Keratinocyte (primary cell): ENCODE results near the gene CCL18. TPM values are rescaled to one million over a fixed set of nuclear protein-coding genes. Genes with fewer than 3 reads are reported as not detected.
"Not testable (repeated sequence)": the region's sequence is repeated elsewhere in the genome, so short reads cannot be mapped to it uniquely, and the experiment has no call there.

ENCODE experiments used
- DNase-seq: peaks from one replicate; pipeline ENCODE4 v3.0.0-alpha.2; 2011; ENCODE audit warnings: low read depth, missing footprints, low spot score
- FAIRE-seq: peaks from 2 replicates; lab custom pipeline; 2011; peaks lifted over from hg19 to GRCh38; lab: Jason Lieb, UNC
- H2AFZ ChIP-seq: 2 replicates; pipeline ENCODE4 v1.6.0; 2012; ENCODE audit warnings: low read length, control low read depth, inconsistent platforms; ENCODE audit not compliant: control insufficient read depth
- H3K27ac ChIP-seq: 2 replicates; pipeline ENCODE4 v1.5.1; 2011; ENCODE audit warnings: low read length; ENCODE audit not compliant: control insufficient read depth, insufficient read depth
- H3K27me3 ChIP-seq: 3 replicates; pipeline ENCODE4 v1.6.0; 2011; ENCODE audit warnings: low read length; ENCODE audit not compliant: control insufficient read depth, insufficient read depth; ENCODE audit errors: extremely low read depth
- H3K36me3 ChIP-seq, 2 experiments: 2 replicates in 1 of 2; 3 replicates in 1 of 2; pipeline ENCODE4 v1.5.1; 2011; ENCODE audit warnings: low read length in 2 of 2, mild to moderate bottlenecking in 1 of 2; ENCODE audit not compliant: control insufficient read depth in 2 of 2, insufficient read depth in 2 of 2; ENCODE audit errors: extremely low read depth in 1 of 2
- H3K4me1 ChIP-seq: 3 replicates; pipeline ENCODE4 v1.5.1; 2011; ENCODE audit warnings: low read length; ENCODE audit not compliant: control insufficient read depth, insufficient read depth; ENCODE audit errors: extremely low read depth
- H3K4me2 ChIP-seq: 3 replicates; pipeline ENCODE4 v1.6.0; 2011; ENCODE audit warnings: low read depth, low read length; ENCODE audit not compliant: control insufficient read depth, insufficient read depth; ENCODE audit errors: extremely low read depth
- H3K4me3 ChIP-seq, 3 experiments: fragments of 200-600 bp in 1 of 3; sonication (generic) in 1 of 3; 2 replicates in 2 of 3; 3 replicates in 1 of 3; pipeline ENCODE4 v1.5.1; 2011 to 2016; ENCODE audit warnings: low read length in 3 of 3, mild to moderate bottlenecking in 3 of 3, control low read depth in 2 of 3, inconsistent platforms in 1 of 3, low read depth in 1 of 3, mixed read lengths in 1 of 3, mixed run types in 1 of 3, moderate library complexity in 1 of 3; ENCODE audit not compliant: control insufficient read depth in 2 of 3, insufficient read depth in 2 of 3; ENCODE audit errors: extremely low read depth in 1 of 3
- H3K79me2 ChIP-seq: 2 replicates; pipeline ENCODE4 v1.6.0; 2012; ENCODE audit warnings: low read length; ENCODE audit not compliant: control insufficient read depth, insufficient read depth
- H3K9ac ChIP-seq: 3 replicates; pipeline ENCODE4 v1.6.0; 2011; ENCODE audit warnings: low read length; ENCODE audit not compliant: control insufficient read depth, insufficient read depth; ENCODE audit errors: extremely low read depth
- H3K9me1 ChIP-seq: 3 replicates; pipeline ENCODE4 v1.6.0; 2011; ENCODE audit warnings: low read length; ENCODE audit not compliant: control insufficient read depth, insufficient read depth; ENCODE audit errors: extremely low read depth
- H3K9me3 ChIP-seq: 2 replicates; pipeline ENCODE4 v1.5.1; 2012; ENCODE audit warnings: low read depth, low read length; ENCODE audit not compliant: control insufficient read depth
- H4K20me1 ChIP-seq: 3 replicates; pipeline ENCODE4 v1.6.0; 2011; ENCODE audit warnings: low read length; ENCODE audit not compliant: control insufficient read depth, insufficient read depth; ENCODE audit errors: extremely low read depth
- CTCF ChIP-seq, 3 experiments: IDR thresholded peaks in 1 of 3; conservative IDR thresholded peaks in 1 of 3; optimal IDR thresholded peaks in 1 of 3; 2 replicates in 2 of 3; 3 replicates in 1 of 3; pipeline versions ENCODE3 to v1.5.1; 2011; ENCODE audit warnings: low read length in 3 of 3, mild to moderate bottlenecking in 3 of 3, moderate library complexity in 2 of 3, control low read depth in 1 of 3, inconsistent platforms in 1 of 3; ENCODE audit not compliant: insufficient read depth in 2 of 3; ENCODE audit errors: extremely low read depth in 1 of 3
- EZH2 ChIP-seq: IDR thresholded peaks from one replicate; pipeline ENCODE4 v1.6.1; 2012; ENCODE audit warnings: inconsistent platforms, mild to moderate bottlenecking, low read length, moderate library complexity
- dilution Hi-C: fragments of 300-500 bp; cut with MboI; formaldehyde crosslinking; loops from one replicate; pipeline ENCODE4 v1.7.0; 2020; ENCODE audit warnings: low sequenced_read_pairs; ENCODE audit not compliant: extremely low pct_ligation_motif_present
- polyA plus RNA-seq, 5 experiments: library from polyadenylated mRNA; depleted of rRNA in 3 of 5; stranded (reverse) in 3 of 5; stranded (forward) in 1 of 5; unstranded in 1 of 5; fragments of >200 nt; gene quantifications; 1 replicate in 1 of 5; 2 replicates in 3 of 5; 3 replicates in 1 of 5; pipeline versions ENCODE4 v1.2.1 to v1.2.3, GENCODE V29; 2011 to 2012; ENCODE audit warnings: missing spikeins in 2 of 5, low read depth in 1 of 5, low replicate concordance in 1 of 5

CCL18 gene
- polyA plus RNA-seq, 1 donor (not counting 4 experiments of a cell fraction or from before 2014, with no cell fraction given) = not detected

- dilution Hi-C loops = no loop called here
Observed at GRCh38 chr17:36094232-36094631, 30.2 kb downstream of the CCL18 start.

GRCh38 chr17:36094746-36095145 lies 30.7 kb downstream of the CCL18 start:
- Histone ChIP-seq H3K79me2 (no peaks in the 10 kb centered on the region), H2AFZ (no peak overlapping the region), H3K4me3 (no peak overlapping the region), H3K27me3 (no peaks in the 10 kb centered on the region), H3K9me1 (no peaks in the 10 kb centered on the region), H3K9ac (no peak overlapping the region), H3K27ac (no peak overlapping the region), H4K20me1 (no peaks in the 10 kb centered on the region), H3K36me3 (no peaks in the 10 kb centered on the region), H3K4me2 (no peak overlapping the region), H3K9me3 (no peaks in the 10 kb centered on the region), H3K4me1 (no peaks in the 10 kb centered on the region)
- DNase-seq (no peak), FAIRE-seq (no peak)
- TF ChIP-seq EZH2 = no peak
- TF ChIP-seq CTCF (optimal IDR thresholded peaks at IDR 0.05 in 1 of 3, IDR thresholded peaks at IDR 0.05 in 1 of 3, conservative IDR thresholded peaks at IDR 0.05 in 1 of 3; ENCODE audit: extremely low read depth in 1 of 3, insufficient read depth in 2 of 3, low read length in 3 of 3) = no peak
- dilution Hi-C loops = no loop called here

More at GRCh38 chr17:36094232-36094631, 30.2 kb downstream of the CCL18 start:
- no peaks in the 10 kb centered on the region for H3K36me3 ChIP-seq
- H3K27me3 ChIP-seq = no peaks in the 10 kb centered on the region
- H4K20me1 ChIP-seq = no peaks in the 10 kb centered on the region
- H3K9ac ChIP-seq = no peak overlapping the region
- H3K79me2 ChIP-seq = no peaks in the 10 kb centered on the region
- FAIRE-seq (no peak), DNase-seq (no peak)
- TF ChIP-seq EZH2 = no peak
- no peaks in the 10 kb centered on the region for H3K9me1 ChIP-seq
- H3K4me3 ChIP-seq = no peak overlapping the region
- H3K27ac ChIP-seq = no peak overlapping the region
- H3K4me1 ChIP-seq = no peaks in the 10 kb centered on the region
- no peak overlapping the region for H3K4me2 ChIP-seq
- no peak overlapping the region for H2AFZ ChIP-seq
- H3K9me3 ChIP-seq = no peaks in the 10 kb centered on the region

- H3K4me3 ChIP-seq = no peak overlapping the region
- no peaks in the 10 kb centered on the region for H3K9me3 ChIP-seq
- H3K4me2 ChIP-seq = no peak overlapping the region
- H3K36me3 ChIP-seq = no peaks in the 10 kb centered on the region
- no peak overlapping the region for H3K9ac ChIP-seq
- H2AFZ ChIP-seq = no peak overlapping the region
- H4K20me1 ChIP-seq = no peaks in the 10 kb centered on the region
- H3K4me1 ChIP-seq = no peaks in the 10 kb centered on the region
- no peak for DNase-seq
- TF ChIP-seq EZH2 (no peak), CTCF (optimal IDR thresholded peaks at IDR 0.05 in 1 of 3, IDR thresholded peaks at IDR 0.05 in 1 of 3, conservative IDR thresholded peaks at IDR 0.05 in 1 of 3; ENCODE audit: extremely low read depth in 1 of 3, insufficient read depth in 2 of 3, low read length in 3 of 3) (no peak)
- H3K9me1 ChIP-seq = no peaks in the 10 kb centered on the region
- no peaks in the 10 kb centered on the region for H3K79me2 ChIP-seq
- FAIRE-seq = no peak
- no peaks in the 10 kb centered on the region for H3K27me3 ChIP-seq
- dilution Hi-C loops = no loop called here
- no peak overlapping the region for H3K27ac ChIP-seq
Observed at GRCh38 chr17:36095992-36096391, 31.9 kb downstream of the CCL18 start.

- H3K9me1 ChIP-seq, H3K9ac ChIP-seq, H4K20me1 ChIP-seq, H3K9me3 ChIP-seq, H3K27me3 ChIP-seq, H3K36me3 ChIP-seq, H3K4me1 ChIP-seq, H3K79me2 ChIP-seq, DNase-seq, dilution Hi-C loops, H2AFZ ChIP-seq, H3K4me3 ChIP-seq, FAIRE-seq, H3K27ac ChIP-seq, H3K4me2 ChIP-seq: not testable (repeated sequence)
Observed at GRCh38 chr17:36099004-36099403, 34.9 kb downstream of the CCL18 start.
